Measurements from ENCODE around the gene ANXA2.
"Not testable (repeated sequence)": the region's sequence is repeated elsewhere in the genome, so short reads cannot be mapped to it uniquely, and the experiment has no call there.

The ANXA2 gene

GRCh38 chr15:60339236-60339635 lies 58.5 kb downstream of the ANXA2 start:
- DNase-seq (ENCODE audit: low read depth), result no peak
- TF ChIP-seq CTCF (IDR thresholded peaks at IDR 0.05; ENCODE audit: insufficient read depth, low read depth, low read length, missing control alignments), result no peak

DNA sequence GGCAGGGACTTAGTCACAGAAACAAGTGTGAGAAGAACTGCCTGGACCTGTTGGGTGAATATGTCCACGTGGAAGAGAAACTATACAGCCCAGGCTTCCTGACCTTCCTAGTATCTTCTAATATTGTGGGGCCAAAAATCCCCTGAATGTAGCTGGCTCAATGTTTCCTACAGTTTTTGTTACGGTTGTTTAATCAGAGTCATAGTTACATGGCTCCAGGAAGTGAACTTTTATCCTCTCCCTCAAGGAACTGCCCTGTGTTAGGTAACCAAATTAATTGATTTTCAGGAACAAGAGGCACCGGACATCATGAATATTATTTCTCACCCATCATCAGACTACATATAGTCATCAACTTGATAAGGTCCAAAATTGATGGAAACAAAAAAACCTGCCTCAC lies 59.0 kb downstream of the ANXA2 start:
- no peak for TF ChIP-seq CTCF (IDR thresholded peaks at IDR 0.05; ENCODE audit: insufficient read depth, low read depth, low read length, missing control alignments)
- DNase-seq (ENCODE audit: low read depth), result peak; percentile 44
- H3K4me3 ChIP-seq (ENCODE audit: low read length), result no peak overlapping the region

More at GRCh38 chr15:60339236-60339635, 58.5 kb downstream of the ANXA2 start:
- no peak overlapping the region for H3K4me3 ChIP-seq (ENCODE audit: low read length)

GRCh38 chr15:60337076-60337475 lies 60.7 kb downstream of the ANXA2 start:
- TF ChIP-seq CTCF (IDR thresholded peaks at IDR 0.05; ENCODE audit: insufficient read depth, low read depth, low read length, missing control alignments), result no peak
- no peak for DNase-seq (ENCODE audit: low read depth)
- no peak overlapping the region for H3K4me3 ChIP-seq (ENCODE audit: low read length)

DNA sequence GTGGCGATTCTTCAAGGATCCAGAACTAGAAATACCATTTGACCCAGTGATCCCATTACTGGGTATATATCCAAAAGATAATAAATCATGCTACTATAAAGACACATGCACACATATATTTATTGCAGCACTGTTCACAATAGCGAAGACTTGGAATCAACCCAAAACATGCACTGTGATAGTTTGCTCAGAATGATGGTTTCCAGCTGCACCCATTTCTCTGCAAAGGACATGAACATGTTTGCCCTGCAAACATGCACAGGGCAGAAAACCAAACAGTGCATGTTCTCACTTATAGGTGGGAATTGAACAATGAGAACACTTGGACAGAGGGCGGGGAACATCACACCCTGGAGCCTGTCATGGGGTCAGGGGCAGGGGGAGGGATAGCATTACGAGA lies 62.5 kb downstream of the ANXA2 start:
- not testable (repeated sequence) for DNase-seq (ENCODE audit: low read depth); H3K4me3 ChIP-seq (ENCODE audit: low read length)

GRCh38 chr15:60328852-60329443 lies 68.8 kb downstream of the ANXA2 start:
- peak; percentile 45 for DNase-seq (ENCODE audit: low read depth)
- H3K4me3 ChIP-seq (ENCODE audit: low read length), result no peak overlapping the region
- TF ChIP-seq CTCF (IDR thresholded peaks at IDR 0.05; ENCODE audit: insufficient read depth, low read depth, low read length, missing control alignments), result peak; percentile 67

GRCh38 chr15:60326824-60327654 lies 70.7 kb downstream of the ANXA2 start:
- peak; percentile 93 for TF ChIP-seq CTCF (IDR thresholded peaks at IDR 0.05; ENCODE audit: insufficient read depth, low read depth, low read length, missing control alignments)
- DNase-seq (ENCODE audit: low read depth), result peak; percentile 63
- no peak overlapping the region for H3K4me3 ChIP-seq (ENCODE audit: low read length)

DNA sequence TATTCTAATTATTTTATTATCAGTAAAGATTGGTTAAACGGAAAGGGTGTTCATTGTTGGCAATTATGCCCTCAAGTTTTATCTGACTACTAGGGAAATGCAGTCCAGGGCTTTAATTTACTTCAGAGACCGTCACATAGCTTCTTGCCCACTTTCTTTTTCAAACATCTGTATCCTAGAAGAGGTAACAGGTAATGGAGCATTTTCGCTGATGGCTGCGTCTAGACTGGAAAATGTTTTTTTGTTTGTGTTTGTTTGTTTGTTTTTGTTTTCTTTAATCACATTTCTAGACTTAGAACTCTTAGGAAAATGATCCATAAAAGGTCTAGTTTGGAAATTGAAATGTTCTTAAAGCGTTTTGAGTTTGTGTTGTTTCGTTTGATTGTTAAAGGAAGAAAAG lies 71.4 kb downstream of the ANXA2 start:
- DNase-seq (ENCODE audit: low read depth), result no peak
- H3K4me3 ChIP-seq (ENCODE audit: low read length), result no peak overlapping the region
- TF ChIP-seq CTCF (IDR thresholded peaks at IDR 0.05; ENCODE audit: insufficient read depth, low read depth, low read length, missing control alignments), result no peak
